H9 (cell line): ENCODE data around the gene BTBD7. TPM values are rescaled to one million over a fixed set of nuclear protein-coding genes. Genes with fewer than 3 reads are reported as not detected.

ENCODE experiments used
- DNase-seq: peaks from one replicate; pipeline ENCODE4 v3.0.0-alpha.2; 2017
- H2AFZ ChIP-seq: one replicate; pipeline ENCODE4 v1.6.1; 2013; ENCODE audit warnings: mild to moderate bottlenecking, low read length, control low read depth, moderate library complexity
- H2AK5ac ChIP-seq: 2 replicates; pipeline ENCODE4 v1.6.1; 2013; ENCODE audit warnings: low read length, control low read depth, mixed read lengths; ENCODE audit not compliant: insufficient read length
- H2BK120ac ChIP-seq: one replicate; pipeline ENCODE4 v1.6.1; 2013; ENCODE audit warnings: low read depth, mild to moderate bottlenecking, low read length, control low read depth, inconsistent platforms; ENCODE audit not compliant: poor library complexity, severe bottlenecking
- H2BK12ac ChIP-seq: 2 replicates; pipeline ENCODE4 v1.6.1; 2013; ENCODE audit warnings: low read length, control low read depth, mixed read lengths, low read depth; ENCODE audit not compliant: insufficient read length
- H2BK15ac ChIP-seq: 2 replicates; pipeline ENCODE4 v1.6.1; 2013; ENCODE audit warnings: low read depth, low read length, control low read depth
- H2BK20ac ChIP-seq: one replicate; pipeline ENCODE4 v1.6.1; 2013; ENCODE audit warnings: low read depth, mild to moderate bottlenecking, low read length, control low read depth, inconsistent platforms; ENCODE audit not compliant: poor library complexity, severe bottlenecking
- H2BK5ac ChIP-seq: 2 replicates; pipeline ENCODE4 v1.6.1; 2013; ENCODE audit warnings: low read length, control low read depth, mixed read lengths; ENCODE audit not compliant: insufficient read length
- H3K14ac ChIP-seq: 2 replicates; pipeline ENCODE4 v1.6.1; 2013; ENCODE audit warnings: low read length, control low read depth; ENCODE audit not compliant: insufficient read depth
- H3K18ac ChIP-seq: 2 replicates; pipeline ENCODE4 v1.6.1; 2013; ENCODE audit warnings: low read depth, mild to moderate bottlenecking, mixed read lengths, low read length, control low read depth; ENCODE audit not compliant: insufficient read length
- H3K23ac ChIP-seq: 2 replicates; pipeline ENCODE4 v1.6.1; 2013; ENCODE audit warnings: low read length, control low read depth, mixed read lengths, low read depth; ENCODE audit not compliant: insufficient read length
- H3K23me2 ChIP-seq: 2 replicates; pipeline ENCODE4 v1.6.1; 2013; ENCODE audit warnings: low read depth, mild to moderate bottlenecking, mixed read lengths, low read length, control low read depth; ENCODE audit not compliant: insufficient read length, poor library complexity, severe bottlenecking
- H3K27ac ChIP-seq: 2 replicates; pipeline ENCODE4 v1.5.1; 2013; ENCODE audit warnings: low read length, control low read depth, mixed read lengths, low read depth; ENCODE audit not compliant: insufficient read length
- H3K27me3 ChIP-seq: 2 replicates; pipeline ENCODE4 v1.6.1; 2013; ENCODE audit warnings: low read length, control low read depth, inconsistent platforms; ENCODE audit not compliant: insufficient read depth
- H3K4ac ChIP-seq: 2 replicates; pipeline ENCODE4 v1.6.1; 2013; ENCODE audit warnings: low read depth, mild to moderate bottlenecking, control low read depth, inconsistent platforms, low read length, moderate library complexity
- H3K4me1 ChIP-seq: 2 replicates; pipeline ENCODE4 v1.6.1; 2013; ENCODE audit warnings: low read length, control low read depth, inconsistent platforms; ENCODE audit not compliant: insufficient read depth
- H3K4me2 ChIP-seq: 2 replicates; pipeline ENCODE4 v1.6.1; 2013; ENCODE audit warnings: low read length, control low read depth, mixed read lengths; ENCODE audit not compliant: insufficient read length, insufficient read depth
- H3K56ac ChIP-seq: 2 replicates; pipeline ENCODE4 v1.6.1; 2013; ENCODE audit warnings: low read depth, mild to moderate bottlenecking, mixed read lengths, low read length, control low read depth; ENCODE audit not compliant: insufficient read length
- H3K79me1 ChIP-seq: 2 replicates; pipeline ENCODE4 v1.6.1; 2013; ENCODE audit warnings: low read depth, mild to moderate bottlenecking, moderate library complexity, low read length, control low read depth, inconsistent platforms; ENCODE audit not compliant: insufficient read depth, poor library complexity, severe bottlenecking
- H3K79me2 ChIP-seq: 2 replicates; pipeline ENCODE4 v1.6.1; 2013; ENCODE audit warnings: low read length, control low read depth, inconsistent platforms; ENCODE audit not compliant: insufficient read depth
- H3K9ac ChIP-seq: 2 replicates; pipeline ENCODE4 v1.6.1; 2013; ENCODE audit warnings: low read length, control low read depth, mixed read lengths; ENCODE audit not compliant: insufficient read length; ENCODE audit errors: extremely low read depth
- H3K9me3 ChIP-seq: one replicate; pipeline ENCODE4 v1.6.1; 2013; ENCODE audit warnings: low read depth, low read length, inconsistent platforms; ENCODE audit not compliant: control insufficient read depth
- H3T11ph ChIP-seq: one replicate; pipeline ENCODE4 v1.6.1; 2013; ENCODE audit warnings: mild to moderate bottlenecking, low read length, control low read depth, inconsistent platforms
- H4K20me1 ChIP-seq: one replicate; pipeline ENCODE4 v1.6.1; 2013; ENCODE audit not compliant: control insufficient read depth, insufficient read length, insufficient read depth
- H4K5ac ChIP-seq: 2 replicates; pipeline ENCODE4 v1.6.1; 2013; ENCODE audit warnings: low read depth, mild to moderate bottlenecking, mixed read lengths, low read length, control low read depth; ENCODE audit not compliant: insufficient read length
- H4K8ac ChIP-seq: replicated peaks from 2 replicates; pipeline ENCODE4 v1.6.1; 2013; ENCODE audit warnings: low read length, control low read depth, mixed read lengths, low read depth; ENCODE audit not compliant: insufficient read length
- H4K91ac ChIP-seq: 2 replicates; pipeline ENCODE4 v1.6.1; 2013; ENCODE audit warnings: low read depth, mild to moderate bottlenecking, moderate library complexity, mixed read lengths, low read length, control low read depth; ENCODE audit not compliant: insufficient read length
- H3K27ac Mint-ChIP-seq, 3 experiments: 2 replicates in 2 of 3; 3 replicates in 1 of 3; pipeline ENCODE4 v1.8.0; 2020 to 2021; ENCODE audit warnings: mixed read lengths in 3 of 3, mild to moderate bottlenecking in 1 of 3, moderate library complexity in 1 of 3
- H3K27me3 Mint-ChIP-seq: 2 replicates; pipeline ENCODE4 v1.8.0; 2021; ENCODE audit warnings: low read depth, mild to moderate bottlenecking, moderate library complexity, mixed read lengths
- H3K36me3 Mint-ChIP-seq, 3 experiments: 2 replicates in 2 of 3; 3 replicates in 1 of 3; pipeline ENCODE4 v1.8.0; 2020 to 2021; ENCODE audit warnings: low read depth in 3 of 3, mixed read lengths in 3 of 3; ENCODE audit not compliant: insufficient read depth in 1 of 3
- H3K4me1 Mint-ChIP-seq, 2 experiments: 2 replicates each; pipeline ENCODE4 v1.8.0; 2020; ENCODE audit warnings: mixed read lengths in 2 of 2
- H3K4me3 Mint-ChIP-seq, 2 experiments: 2 replicates in 1 of 2; 3 replicates in 1 of 2; pipeline ENCODE4 v1.8.0; 2020 to 2021; ENCODE audit warnings: mild to moderate bottlenecking in 2 of 2, mixed read lengths in 2 of 2, moderate library complexity in 1 of 2
- H3K9me3 Mint-ChIP-seq, 2 experiments: 2 replicates in 1 of 2; 3 replicates in 1 of 2; pipeline ENCODE4 v1.8.0; 2020; ENCODE audit warnings: mild to moderate bottlenecking in 2 of 2, mixed read lengths in 2 of 2, moderate library complexity in 1 of 2
- total RNA-seq: library from RNA; stranded (reverse); gene quantifications from 2 replicates; pipeline ENCODE4 v1.2.1, GENCODE V29; 2021
- TF ChIP-seq, protein P1 (sequence below): fragments of 200-600 bp; sonication (generic); conservative IDR thresholded peaks from 3 replicates; pipeline ENCODE4 v1.8.0; 2021; ENCODE audit warnings: antibody characterized with exemption, mild to moderate bottlenecking

BTBD7 gene
- total RNA-seq, 1 experiment from 2014 or later: 44.1 TPM

DNA sequence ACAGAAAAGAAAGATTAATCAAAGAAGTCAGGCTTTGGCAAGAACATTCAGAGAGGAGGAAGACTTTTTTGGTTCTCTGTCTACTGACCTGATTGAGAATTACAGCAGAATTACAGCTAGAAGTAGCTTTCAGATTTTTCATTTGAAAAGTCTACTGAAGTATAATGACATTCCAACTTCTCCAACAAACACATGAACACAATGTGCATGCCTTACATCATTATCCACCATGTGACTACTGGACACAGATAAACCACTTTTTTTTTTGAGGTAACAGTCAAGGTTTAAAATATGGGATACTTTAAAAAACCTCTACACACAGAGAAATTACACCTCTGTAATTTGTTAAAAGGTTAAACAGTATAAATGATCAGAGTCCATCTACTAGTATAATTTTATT, 12.3 kb downstream of the BTBD7 start:
- Histone ChIP-seq H3K4me1 (peaks cover 2% of the 10 kb centered on the region; the same call in 1 of the 2 replicates), H2BK5ac (no peak overlapping the region), H4K91ac (no peak overlapping the region), H4K20me1 (no peaks in the 10 kb centered on the region), H3K4ac (no peak overlapping the region), H3K23ac (no peak overlapping the region), H2BK120ac (no peak overlapping the region), H3K4me2 (no peak overlapping the region), H2BK15ac (no peak overlapping the region), H4K8ac (no peak overlapping the region), H3K27ac (no peak overlapping the region), H3T11ph (no peak overlapping the region), H2AK5ac (no peak overlapping the region), H2AFZ (no peak overlapping the region), H3K14ac (no peak overlapping the region), H3K79me2 (peaks cover 10% of the 10 kb centered on the region; the same call in 1 of the 2 replicates), H4K5ac (no peak overlapping the region), H3K18ac (no peak overlapping the region), H3K9ac (no peak overlapping the region), H3K56ac (no peak overlapping the region), H3K23me2 (peaks cover 2% of the 10 kb centered on the region), H3K79me1 (peaks cover 14% of the 10 kb centered on the region), H2BK20ac (no peak overlapping the region), H2BK12ac (no peak overlapping the region), H3K9me3 (no peaks in the 10 kb centered on the region), H3K27me3 (no peaks in the 10 kb centered on the region)
- H3K27me3 Mint-ChIP-seq: no peaks in the 10 kb centered on the region
- H3K27ac Mint-ChIP-seq: no peak overlapping the region
- H3K36me3 Mint-ChIP-seq: peaks cover 0 to 13% (median 8%) of the 10 kb centered on the region in 3 experiments; a peak in 3 of 7 replicates
- no peak overlapping the region for H3K4me3 Mint-ChIP-seq
- TF ChIP-seq, protein P1, sequence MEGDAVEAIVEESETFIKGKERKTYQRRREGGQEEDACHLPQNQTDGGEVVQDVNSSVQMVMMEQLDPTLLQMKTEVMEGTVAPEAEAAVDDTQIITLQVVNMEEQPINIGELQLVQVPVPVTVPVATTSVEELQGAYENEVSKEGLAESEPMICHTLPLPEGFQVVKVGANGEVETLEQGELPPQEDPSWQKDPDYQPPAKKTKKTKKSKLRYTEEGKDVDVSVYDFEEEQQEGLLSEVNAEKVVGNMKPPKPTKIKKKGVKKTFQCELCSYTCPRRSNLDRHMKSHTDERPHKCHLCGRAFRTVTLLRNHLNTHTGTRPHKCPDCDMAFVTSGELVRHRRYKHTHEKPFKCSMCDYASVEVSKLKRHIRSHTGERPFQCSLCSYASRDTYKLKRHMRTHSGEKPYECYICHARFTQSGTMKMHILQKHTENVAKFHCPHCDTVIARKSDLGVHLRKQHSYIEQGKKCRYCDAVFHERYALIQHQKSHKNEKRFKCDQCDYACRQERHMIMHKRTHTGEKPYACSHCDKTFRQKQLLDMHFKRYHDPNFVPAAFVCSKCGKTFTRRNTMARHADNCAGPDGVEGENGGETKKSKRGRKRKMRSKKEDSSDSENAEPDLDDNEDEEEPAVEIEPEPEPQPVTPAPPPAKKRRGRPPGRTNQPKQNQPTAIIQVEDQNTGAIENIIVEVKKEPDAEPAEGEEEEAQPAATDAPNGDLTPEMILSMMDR: no peak
- peaks cover 22 to 28% of the 10 kb centered on the region in 2 experiments for H3K4me1 Mint-ChIP-seq
- DNase-seq: no peak
- no peaks in the 10 kb centered on the region for H3K9me3 Mint-ChIP-seq
